Epidermal melanocyte (primary cell): ENCODE results near the gene ACO2.
"Not testable (repeated sequence)": the region's sequence is repeated elsewhere in the genome, so short reads cannot be mapped to it uniquely, and the experiment has no call there.

Experiments
- DNase-seq: peaks from one replicate; pipeline ENCODE4 v3.0.0; 2011; ENCODE audit warnings: low spot score; ENCODE audit not compliant: insufficient read length

ACO2 gene

DNA sequence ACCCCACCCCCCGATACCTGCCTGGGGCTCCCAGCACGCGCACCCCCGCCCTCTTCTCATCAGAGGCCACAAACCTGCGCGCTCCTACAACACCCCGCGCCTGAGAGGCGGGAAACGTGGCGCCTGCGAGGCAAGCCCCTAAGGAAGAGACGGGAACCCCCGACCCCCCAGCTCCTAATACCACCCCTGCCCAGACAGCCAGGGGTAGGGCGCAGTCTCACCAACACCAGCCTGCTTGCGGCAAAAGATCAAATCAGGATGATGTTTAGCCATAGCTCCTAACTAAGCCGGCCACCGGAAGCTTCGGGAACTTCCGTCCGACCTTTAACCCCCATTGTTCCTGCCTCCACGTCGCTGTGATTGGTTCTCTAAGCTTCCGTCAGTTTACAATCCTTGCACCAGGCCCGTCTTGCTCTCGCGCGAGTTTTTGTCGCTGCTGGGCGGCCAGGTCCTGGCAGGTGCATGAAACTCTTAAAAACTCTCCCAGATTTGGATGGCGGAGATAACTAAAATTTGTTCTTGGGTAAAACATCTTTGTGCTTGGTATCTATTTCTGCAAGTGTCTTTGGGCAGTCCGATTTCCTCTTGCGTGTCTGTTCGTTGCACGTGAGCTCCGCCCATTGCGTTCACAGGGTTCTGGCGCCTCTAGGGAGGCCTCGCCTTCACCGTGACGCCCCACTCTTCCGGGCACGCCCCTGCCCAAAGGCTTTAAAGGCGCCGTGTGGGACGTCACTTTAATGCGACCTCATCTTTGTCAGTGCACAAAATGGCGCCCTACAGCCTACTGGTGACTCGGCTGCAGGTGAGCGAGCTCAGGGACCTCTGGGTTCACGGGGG lies at the start of gene ACO2, which contains the start of gene PHF5A:
ACO2 (plus strand) TSS at position 737 of the 837 bp plus-strand sequence; CDS start at position 767, 30 bp downstream.
PHF5A (minus strand) TSS at position 312 of the 837 bp plus-strand sequence; CDS start at position 273, 39 bp downstream.
- DNase-seq = peak; percentile 97

DNA sequence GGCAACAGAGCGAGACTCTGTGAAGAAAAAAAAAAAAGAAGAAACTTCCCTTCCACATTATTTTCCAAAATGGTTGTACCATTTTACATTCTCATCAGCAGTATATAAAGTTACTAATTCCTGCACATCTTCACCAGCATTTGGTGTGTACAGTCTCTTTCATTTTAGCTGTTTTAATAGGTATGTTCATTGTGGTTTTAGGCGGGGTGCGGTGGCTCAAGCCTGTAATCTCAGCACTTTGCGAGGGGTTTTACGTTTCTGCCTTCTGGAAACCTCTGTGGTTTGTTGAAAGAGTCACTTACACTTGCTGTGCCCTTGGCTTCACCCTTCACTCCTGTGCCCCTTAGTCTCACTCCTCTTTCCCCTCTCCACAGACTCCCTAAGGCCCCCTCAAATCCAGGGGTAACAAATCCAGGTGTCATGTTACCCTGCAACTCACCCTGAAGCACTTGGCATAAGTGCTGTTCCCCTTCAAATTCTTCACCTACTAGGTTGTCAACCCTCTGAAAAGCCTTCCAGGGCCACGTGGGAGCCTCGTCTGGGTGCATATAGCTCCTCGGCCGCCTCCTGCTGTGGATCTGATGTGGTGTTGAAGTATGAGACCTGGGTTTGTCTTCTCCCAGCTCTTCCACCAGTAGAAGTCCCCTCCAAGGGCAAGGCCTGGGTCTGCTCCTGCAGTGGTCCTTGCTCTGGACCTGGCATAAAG lies 43.1 kb upstream of the ACO2 start:
- DNase-seq = no peak

DNA sequence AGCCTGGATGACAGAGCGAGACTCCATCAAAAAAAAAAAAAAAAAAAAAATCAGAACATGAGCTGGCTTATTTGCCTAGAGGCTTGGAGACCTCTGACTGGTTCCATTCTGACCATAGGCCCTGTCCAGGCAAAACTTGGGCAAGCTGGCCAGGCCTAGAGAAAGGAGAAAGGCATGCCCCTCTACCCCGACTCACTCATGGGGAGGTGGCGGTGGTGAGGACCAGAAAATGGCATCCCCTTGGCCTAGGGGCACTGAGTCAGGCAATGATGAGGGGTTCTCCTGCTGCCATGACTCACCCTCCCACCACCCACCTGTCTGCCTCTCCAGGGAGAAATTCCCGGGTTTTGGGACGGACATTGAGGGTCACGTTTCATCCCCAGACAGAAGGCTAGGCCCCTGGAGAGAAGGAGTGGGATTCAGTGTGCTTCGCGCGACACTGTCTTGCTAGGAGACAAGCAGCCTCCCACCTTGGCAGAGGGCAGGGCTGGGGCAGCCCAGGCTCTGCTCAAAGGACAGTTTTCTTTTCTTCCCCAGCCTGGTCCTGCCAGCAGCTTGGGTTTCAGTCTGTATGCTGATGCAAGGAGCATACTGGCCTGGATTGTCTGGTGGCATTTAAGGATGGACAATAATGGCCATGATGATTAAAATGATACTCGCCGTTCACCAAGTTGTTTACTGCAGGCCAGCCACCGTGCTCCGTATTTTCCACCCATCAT lies 39.5 kb upstream of the ACO2 start:
- DNase-seq = no peak

DNA sequence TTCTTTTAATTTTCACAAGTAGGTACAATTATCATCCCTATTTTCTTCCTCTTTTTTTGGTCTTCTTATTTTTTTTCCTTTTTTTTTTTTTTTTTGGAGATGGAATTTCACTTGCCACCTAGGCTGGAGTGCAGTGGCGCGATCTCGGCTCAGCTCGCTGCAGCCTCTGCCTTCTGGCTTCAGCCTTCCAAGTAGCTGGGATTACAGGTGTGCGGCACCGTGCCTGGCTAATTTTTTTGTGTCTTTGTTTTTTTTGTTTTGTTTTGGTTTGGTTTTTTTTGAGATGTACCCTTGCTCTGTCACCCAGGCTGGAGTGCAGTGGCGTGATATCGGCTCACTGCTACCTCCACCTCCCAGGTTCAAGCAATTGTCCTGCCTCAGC lies 39.0 kb upstream of the ACO2 start:
- DNase-seq = no peak

DNA sequence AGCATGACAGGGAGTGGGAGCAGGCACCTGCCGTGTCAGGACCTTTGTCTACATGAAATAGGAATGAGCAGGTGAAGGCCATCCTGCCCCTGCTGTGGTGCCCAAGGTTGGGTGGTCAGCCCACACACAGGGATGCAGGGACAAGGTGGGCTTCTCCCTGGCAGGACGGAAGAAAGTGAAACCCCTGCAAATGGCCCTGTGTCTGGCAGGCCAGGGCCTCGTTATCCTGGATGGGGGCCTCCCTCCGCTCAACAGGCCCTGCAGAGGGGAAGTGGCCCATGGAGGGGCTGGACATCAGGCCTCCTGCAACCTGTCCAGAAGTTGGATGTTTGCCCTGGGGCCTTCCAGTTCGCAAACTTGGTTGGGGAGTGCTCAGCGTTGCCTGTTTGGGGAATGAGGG lies 37.3 kb upstream of the ACO2 start:
- no peak for DNase-seq

DNA sequence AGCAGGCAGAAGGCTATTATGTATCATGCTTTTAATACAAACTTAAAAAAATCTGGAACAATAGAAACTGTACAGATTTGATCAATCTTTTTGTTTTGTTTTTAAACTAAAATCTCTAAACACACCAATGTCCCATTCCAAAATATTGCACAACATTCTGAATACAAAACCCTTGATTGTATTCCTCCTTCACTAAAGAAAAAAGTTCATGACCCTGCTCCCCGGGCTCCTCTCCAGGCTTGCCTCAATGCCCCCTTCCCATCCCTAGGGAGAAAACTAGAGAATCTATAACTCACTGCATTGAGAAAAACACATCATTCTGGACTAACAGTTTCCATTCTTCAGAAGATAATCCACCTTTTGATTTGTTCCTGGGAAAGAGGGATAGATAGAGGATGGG lies 35.4 kb upstream of the ACO2 start:
- DNase-seq = not testable (repeated sequence)

DNA sequence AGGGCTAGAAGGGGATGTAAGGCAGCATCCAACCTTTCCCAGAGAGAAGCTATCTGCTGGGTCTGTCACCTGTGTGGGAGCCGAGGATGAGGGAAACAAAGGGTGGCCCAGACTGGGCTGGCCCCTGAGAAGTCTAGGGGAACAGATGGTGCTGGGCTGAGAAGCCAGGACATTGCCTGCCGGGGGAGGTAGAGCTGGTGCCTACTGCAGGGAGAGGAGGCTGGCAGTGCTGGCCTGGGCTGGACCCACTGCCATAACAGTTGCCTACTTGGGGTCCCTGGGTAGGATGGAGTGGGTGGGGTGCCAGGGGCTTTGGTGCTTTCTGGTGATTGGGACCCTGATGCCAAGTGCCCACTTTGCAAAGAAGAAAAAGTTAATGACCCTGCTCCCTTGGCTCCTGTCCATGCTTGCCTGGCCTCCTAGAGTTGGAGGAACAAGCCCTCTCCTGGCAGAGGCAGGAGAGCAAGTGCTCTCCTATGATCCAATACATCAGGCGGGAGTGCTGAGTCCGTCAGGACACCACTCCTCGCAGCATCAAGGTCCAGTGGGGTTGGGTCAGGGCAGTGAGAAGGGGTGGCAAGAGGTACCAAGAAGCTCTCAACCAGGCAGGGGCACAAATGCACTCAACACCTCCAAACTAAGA lies 34.4 kb upstream of the ACO2 start:
- not testable (repeated sequence) for DNase-seq

DNA sequence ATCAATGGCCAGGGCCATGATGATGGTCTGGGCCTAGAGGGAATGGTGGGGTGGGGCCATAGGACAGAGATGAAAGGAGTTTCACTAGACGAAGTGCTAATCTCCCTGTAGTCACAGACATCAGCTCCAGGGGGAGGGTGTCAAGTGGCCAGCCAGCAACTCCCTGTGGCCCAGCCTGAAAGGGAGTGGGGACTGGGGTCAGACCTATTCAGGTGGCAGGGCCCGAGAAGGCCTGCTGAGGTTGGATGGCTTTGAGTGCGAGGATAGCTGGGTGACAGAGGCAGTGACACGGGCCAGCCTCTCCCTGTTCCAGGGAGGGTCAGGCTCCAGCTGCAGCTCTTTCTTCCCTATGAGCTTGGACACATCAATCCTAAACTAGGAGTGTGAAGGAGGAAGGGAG lies 33.4 kb upstream of the ACO2 start:
- no peak for DNase-seq

DNA sequence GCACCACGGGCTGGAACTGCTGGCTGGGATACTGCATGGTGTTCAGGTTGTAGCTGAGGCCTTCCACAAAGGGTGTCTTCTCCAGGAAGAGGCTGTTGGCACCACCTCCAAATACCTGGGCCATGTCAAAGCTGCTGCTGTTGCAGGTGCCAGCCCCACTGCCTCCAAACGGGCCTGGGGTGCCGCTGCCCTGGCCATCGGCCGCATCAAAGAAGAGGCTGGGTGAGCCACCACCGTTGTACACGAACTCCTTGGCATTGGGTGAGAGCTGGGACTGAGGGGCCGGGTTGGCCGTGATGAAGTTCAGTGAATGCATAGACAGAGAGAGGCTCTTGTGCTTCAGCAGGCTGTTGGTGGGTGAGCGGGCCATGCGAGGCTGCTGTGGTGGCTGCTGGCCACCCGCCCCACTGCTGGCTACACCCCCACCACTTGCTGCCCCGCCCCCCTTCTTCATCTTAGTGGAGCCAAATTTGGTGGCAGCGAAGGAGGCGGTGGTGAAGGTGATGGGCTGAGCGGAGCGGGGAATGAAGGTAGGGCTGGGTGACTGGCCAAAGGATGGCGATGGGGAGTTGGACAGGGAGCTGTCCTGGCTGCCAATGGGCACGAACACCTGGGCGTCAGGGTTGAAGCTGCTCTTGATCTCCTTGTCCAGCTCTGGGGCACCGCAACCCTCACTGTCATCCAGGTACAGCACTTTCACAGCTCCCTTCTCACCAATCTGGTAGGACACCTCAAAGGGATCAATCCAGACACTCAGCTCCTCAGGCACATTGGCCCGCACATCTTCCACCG lies 32.4 kb upstream of the ACO2 start:
- DNase-seq = no peak

DNA sequence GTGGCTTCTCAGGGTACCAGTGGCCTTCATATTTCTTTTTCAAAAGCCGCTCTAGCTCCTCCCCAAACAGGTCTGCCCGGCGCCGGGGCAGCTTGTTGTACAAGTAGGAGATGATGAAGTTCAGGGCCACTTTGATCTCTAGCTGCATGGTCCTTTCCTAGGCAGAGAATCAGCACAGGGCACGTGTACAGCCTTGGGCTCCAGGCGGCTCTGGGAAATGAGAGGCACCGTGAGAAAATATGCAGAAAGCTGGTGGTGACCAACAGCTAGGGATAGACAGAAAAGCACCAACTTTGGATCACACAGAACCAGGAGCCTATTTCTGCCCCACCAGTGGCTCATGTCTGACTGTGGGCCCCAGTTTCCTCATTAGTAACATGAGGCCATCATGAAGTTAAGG lies 31.7 kb upstream of the ACO2 start:
- DNase-seq = no peak

DNA sequence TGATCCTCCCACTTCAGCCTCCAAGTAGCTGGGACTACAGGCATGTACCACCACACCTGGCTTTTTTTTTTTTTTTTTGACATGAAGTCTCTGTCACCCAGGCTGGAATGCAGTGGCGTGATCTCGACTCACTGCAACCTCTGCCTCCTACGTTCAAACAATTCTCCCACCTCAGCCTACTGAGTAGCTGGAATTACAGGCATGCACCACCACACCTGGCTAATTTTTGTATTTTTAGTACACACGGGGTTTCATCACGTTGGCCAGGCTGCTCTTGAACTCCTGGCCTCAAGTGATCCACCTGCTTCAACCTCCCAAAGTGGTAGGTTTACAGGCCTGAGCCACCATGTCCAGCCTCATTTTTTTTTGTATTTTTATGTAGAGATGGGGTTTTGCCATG lies 28.4 kb upstream of the ACO2 start:
- not testable (repeated sequence) for DNase-seq

DNA sequence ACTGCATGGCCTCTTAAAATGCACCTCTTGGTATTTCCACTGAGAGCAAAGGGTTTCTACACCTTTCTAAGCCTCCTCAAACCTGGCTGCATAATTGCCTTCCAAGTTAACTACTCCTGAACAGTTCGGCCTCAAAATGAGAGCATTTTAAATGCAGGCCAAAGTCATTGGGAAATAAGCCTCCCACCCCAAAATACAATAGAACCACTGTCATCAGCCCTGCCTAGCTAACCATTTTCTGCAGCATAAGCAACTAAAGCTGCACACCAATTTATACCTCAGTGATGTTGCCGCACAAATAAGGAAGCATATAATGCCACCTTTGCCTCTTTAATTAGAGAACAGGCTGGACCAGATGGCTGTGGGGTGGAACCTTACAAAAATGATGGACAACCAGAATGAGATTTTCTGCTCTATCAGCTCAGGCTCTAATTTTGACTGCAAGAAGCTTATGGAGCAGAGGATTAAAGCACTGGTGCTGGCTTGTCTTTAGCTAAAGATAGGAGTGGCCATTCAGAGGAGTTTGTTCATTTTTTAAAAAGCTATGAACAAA lies 26.6 kb upstream of the ACO2 start:
- no peak for DNase-seq

DNA sequence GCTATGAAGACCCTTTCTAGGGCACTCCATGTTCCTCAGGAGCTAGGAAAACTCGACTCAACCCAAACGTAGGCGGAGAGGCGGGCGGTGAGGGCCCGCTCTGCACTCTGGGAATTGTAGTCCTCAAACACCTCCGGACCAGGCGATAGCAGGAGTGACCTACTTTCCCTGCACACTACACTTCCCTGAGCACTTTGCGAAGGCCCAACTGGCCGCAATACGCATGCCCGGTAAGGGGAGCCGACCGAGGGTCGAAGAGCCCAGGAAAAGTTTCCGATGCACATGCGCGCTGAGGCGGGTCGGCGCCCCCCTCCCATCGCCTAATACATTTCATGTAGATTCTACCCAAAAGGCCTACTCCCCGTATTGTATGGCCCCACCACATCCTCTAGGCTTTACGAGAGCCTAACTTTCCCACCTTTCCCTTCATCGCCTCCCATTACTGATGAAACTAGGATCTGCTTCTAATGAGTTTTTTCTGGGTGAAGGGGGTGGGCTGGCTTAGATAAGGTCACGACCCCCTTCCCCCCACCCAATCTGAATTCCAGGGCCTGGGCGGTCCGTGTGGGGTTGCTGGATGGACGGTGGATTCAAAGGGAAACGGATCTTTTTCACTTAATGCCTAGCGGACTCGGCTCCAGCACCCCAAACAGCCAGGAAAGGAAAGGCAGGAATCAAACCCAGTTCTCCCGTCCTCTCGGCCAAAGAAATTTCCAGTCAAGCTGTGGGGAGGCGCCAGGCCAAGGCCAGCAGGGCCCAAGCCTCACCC lies 24.4 kb upstream of the ACO2 start:
- peak; percentile 85 for DNase-seq

DNA sequence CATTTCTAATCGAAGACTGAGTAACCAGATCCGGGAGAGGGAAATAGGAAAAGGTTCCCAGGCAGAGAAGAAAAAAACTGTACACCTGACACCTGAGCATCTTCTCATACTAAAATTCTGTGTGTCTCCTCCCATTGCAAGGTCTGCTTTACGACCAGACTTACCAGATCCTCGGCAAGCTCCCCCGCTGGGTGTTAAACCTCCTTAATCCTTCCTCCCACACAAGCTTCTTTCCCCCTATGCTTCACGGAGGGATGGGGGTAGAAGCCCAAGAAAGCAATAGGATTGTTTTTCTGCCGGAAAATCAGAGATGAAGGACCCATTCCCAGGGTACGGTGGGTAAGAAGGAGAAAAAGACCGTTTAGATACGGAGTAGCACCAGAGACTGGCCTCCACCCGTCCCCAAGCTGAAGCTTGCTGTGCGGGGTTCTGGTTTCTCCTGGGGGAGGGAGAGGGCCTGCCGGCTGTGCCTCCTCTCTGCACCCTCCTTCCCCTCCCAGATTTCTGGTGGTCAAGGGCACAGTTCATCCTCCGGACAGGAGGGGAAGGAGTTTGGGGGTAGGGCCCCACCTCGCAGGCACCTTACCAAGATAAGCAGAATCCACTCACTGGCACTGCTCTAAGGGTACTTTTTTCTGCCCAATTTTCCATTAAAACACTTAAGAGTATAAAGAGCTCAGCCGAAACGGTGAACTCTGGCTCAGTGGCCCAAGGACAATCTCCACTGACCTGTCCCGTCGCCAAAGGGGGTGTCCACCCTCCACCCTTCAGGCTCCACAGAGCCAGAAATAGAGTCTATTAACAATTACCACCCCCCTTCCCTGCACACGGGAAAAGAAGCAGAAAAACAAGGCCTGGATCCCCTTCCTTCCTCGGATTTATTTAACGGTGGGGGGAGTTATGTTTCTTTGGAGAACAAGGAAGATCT lies 23.5 kb upstream of the ACO2 start:
- DNase-seq = no peak

DNA sequence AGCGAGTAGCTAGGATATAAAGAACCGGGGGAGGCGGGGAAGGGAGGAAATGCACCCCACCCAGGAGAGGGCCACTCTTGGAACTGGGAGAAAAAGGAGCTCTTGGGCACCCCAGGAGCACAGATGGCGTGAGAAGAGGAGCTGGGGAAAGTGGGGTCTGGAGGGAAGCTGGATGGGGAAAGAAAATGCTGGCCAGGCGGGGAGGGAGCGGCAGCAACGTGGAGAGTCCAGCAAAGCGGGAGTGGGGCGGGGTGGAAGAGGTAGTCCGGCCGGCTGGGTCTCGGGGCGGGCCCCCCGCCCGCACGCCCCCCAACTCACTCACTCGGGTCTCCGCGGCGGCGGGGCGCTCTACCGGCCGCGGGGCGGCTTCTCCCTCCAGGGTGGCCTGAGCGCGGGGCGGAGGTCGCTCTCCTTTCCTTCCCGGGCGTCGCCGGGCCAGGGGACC lies 22.8 kb upstream of the ACO2 start:
- no peak for DNase-seq

DNA sequence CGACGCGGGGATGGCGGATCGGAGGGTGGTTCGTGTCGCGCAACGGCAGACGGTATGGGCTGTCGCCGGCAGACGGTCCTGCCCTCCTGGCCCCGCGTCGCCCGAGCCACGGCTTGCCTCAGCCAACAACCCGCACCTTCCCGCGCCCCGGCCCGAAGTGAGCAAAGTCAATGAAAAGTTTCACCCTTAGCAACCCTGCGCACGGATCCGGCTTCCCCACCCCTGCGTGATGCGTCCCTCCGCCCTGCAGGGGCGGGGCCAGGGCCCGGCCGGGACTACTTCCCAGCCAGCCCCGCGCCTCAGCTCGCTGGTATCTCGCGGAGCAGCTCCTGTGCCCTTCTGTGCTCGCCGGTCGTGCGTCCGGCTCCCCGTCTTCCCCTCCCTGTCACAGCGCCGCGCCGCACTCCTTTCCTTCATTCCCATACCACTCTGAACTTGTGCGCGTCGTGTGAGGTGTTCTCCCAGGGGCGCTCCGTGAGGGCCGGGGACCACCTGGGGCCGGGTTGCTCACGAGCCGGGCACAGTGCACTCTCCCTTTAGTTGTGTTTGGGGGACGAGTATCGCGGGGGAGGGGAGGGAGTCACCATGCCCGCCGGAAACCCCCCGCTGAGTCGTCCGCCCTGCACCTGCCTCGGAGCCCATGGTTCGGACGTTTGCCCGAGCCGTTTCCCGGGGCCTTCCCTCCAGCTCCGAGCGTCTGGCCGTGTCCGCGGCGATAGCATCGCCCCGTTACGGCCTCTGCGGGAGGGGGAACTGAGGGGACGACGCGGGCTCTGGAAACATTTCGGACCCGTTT lies 22.1 kb upstream of the ACO2 start, which contains the start of gene TOB2:
TOB2 (minus strand) TSS at position 163 of the 796 bp plus-strand sequence. CDS start 9,456 bp downstream, outside the sequence.
- DNase-seq = peak; percentile 50

DNA sequence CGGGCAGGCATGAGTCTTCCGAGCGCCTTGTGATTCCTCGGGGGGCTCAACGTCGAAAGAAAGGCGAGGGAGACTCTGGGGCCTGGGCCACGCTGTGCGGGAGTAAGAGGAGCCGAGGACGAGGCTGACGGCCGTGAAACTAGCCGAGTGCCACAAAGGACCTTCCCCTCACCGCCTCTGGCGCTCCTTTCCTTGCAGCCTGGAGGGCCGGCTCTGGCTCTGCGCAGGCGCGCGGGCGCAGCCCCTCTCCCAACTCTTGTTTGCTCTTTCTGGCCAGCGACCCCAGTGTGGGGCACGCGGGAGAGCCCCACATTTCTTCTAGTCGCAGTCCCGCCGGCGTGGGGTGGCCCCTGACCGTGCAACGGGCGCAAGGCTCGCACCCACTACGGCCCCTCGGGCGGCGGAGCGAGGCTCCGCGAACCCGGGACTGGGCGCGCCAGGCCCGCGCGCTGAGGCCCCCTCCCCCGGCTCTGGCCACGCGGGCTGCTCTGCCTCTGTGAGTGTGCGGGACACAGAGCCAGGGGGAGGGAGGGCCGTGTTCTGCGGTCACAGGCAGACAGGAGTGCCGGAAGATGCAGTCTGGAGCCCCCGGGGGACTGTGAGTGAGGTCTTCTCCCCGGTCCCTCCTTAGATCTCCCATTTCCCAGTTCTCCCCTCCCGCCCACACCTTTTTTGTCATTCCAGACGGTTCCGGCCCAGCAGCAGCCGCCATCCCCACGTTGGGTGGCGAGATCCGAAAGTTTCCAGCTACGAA lies 21.3 kb upstream of the ACO2 start:
- DNase-seq = no peak
